ENCODE measurements around the gene INPP1. TPM values are rescaled to one million over a fixed set of nuclear protein-coding genes. Genes with fewer than 3 reads are reported as not detected.

INPP1 gene
- total RNA-seq, 1 experiment from 2014 or later, result 4.3 TPM

GRCh38 chr2:190352668-190353536 lies 9.5 kb downstream of the INPP1 start:
- Histone ChIP-seq H2BK20ac (ENCODE audit: low read depth, low read length, poor library complexity, severe bottlenecking) (no peak overlapping the region), H3T11ph (ENCODE audit: low read length) (no peak overlapping the region), H3K23me2 (ENCODE audit: insufficient read length, low read depth, low read length, poor library complexity, severe bottlenecking) (no peaks in the 10 kb centered on the region), H4K5ac (ENCODE audit: insufficient read length, low read depth, low read length) (no peak overlapping the region), H4K20me1 (ENCODE audit: control insufficient read depth, insufficient read depth, insufficient read length) (no peaks in the 10 kb centered on the region), H2AK5ac (ENCODE audit: insufficient read length, low read length) (no peak overlapping the region), H2AFZ (ENCODE audit: low read length) (no peak overlapping the region), H3K79me2 (ENCODE audit: insufficient read depth, low read length) (no peaks in the 10 kb centered on the region), H3K4ac (ENCODE audit: low read depth, low read length) (no peak overlapping the region), H2BK5ac (ENCODE audit: insufficient read length, low read length) (no peak overlapping the region), H3K27ac (ENCODE audit: insufficient read length, low read depth, low read length) (no peak overlapping the region), H4K91ac (ENCODE audit: insufficient read length, low read depth, low read length) (no peak overlapping the region), H3K79me1 (ENCODE audit: insufficient read depth, low read depth, low read length, poor library complexity, severe bottlenecking) (no peaks in the 10 kb centered on the region), H3K4me1 (ENCODE audit: insufficient read depth, low read length) (no peaks in the 10 kb centered on the region), H3K9me3 (ENCODE audit: control insufficient read depth, low read depth, low read length) (no peaks in the 10 kb centered on the region), H2BK15ac (ENCODE audit: low read depth, low read length) (no peak overlapping the region), H4K8ac (replicated peaks; ENCODE audit: insufficient read length, low read depth, low read length) (no peak overlapping the region), H2BK120ac (ENCODE audit: low read depth, low read length, poor library complexity, severe bottlenecking) (no peak overlapping the region), H2BK12ac (ENCODE audit: insufficient read length, low read depth, low read length) (no peak overlapping the region), H3K14ac (ENCODE audit: insufficient read depth, low read length) (no peak overlapping the region), H3K27me3 (ENCODE audit: insufficient read depth, low read length) (no peaks in the 10 kb centered on the region), H3K18ac (ENCODE audit: insufficient read length, low read depth, low read length) (no peak overlapping the region), H3K4me2 (ENCODE audit: insufficient read depth, insufficient read length, low read length) (no peak overlapping the region), H3K9ac (ENCODE audit: extremely low read depth, insufficient read length, low read length) (no peak overlapping the region), H3K56ac (ENCODE audit: insufficient read length, low read depth, low read length) (no peak overlapping the region), H3K23ac (ENCODE audit: insufficient read length, low read depth, low read length) (no peak overlapping the region)
- no peaks in the 10 kb centered on the region for H3K9me3 Mint-ChIP-seq
- H3K27ac Mint-ChIP-seq, result 0 out of 7 replicates have a peak overlapping the region, but pooled peaks of 1 of the 3 experiments have one; percentile 14
- H3K4me3 Mint-ChIP-seq, result no peak overlapping the region
- H3K36me3 Mint-ChIP-seq (ENCODE audit: insufficient read depth in 1 of 3, low read depth in 3 of 3), result no peaks in the 10 kb centered on the region
- peaks cover 5 to 12% of the 10 kb centered on the region in 2 experiments for H3K4me1 Mint-ChIP-seq
- DNase-seq, result no peak
- no peaks in the 10 kb centered on the region for H3K27me3 Mint-ChIP-seq (ENCODE audit: low read depth)
- WGBS (ENCODE audit: extremely low coverage, insufficient read length, low lambda C conversion rate), result no CpG with 5 or more reads among the region's 8 CpGs
- no peak for TF ChIP-seq CTCF (conservative IDR thresholded peaks at IDR 0.05)

Measured in H9 (cell line).